ENCODE data around the gene AMACR.
"Not testable (repeated sequence)": the region's sequence is repeated elsewhere in the genome, so short reads cannot be mapped to it uniquely, and the experiment has no call there.

AMACR gene

GRCh38 chr5:34035756-34036155, 27.9 kb upstream of the AMACR start:
- no peak for DNase-seq

- no peak for DNase-seq
Measured at GRCh38 chr5:34034534-34035327, 26.9 kb upstream of the AMACR start.

- no peak for DNase-seq
Measured at GRCh38 chr5:34031966-34032365, 24.1 kb upstream of the AMACR start.

GRCh38 chr5:34031117-34031516, 23.3 kb upstream of the AMACR start:
- DNase-seq = no peak

GRCh38 chr5:34030585-34030984, 22.7 kb upstream of the AMACR start:
- DNase-seq = not testable (repeated sequence)

GRCh38 chr5:34030048-34030447, 22.2 kb upstream of the AMACR start:
- no peak for DNase-seq

GRCh38 chr5:34028349-34028748, 20.5 kb upstream of the AMACR start:
- DNase-seq = no peak

- no peak for DNase-seq
Measured at GRCh38 chr5:34026089-34026761, 18.4 kb upstream of the AMACR start.

- no peak for DNase-seq
Measured at GRCh38 chr5:34022121-34022705, 14.4 kb upstream of the AMACR start.

GRCh38 chr5:34021334-34021733, 13.5 kb upstream of the AMACR start:
- no peak for DNase-seq

GRCh38 chr5:34020726-34021125, 12.9 kb upstream of the AMACR start:
- no peak for DNase-seq

GRCh38 chr5:34017254-34017653, 9.4 kb upstream of the AMACR start:
- DNase-seq = no peak

- no peak for DNase-seq
Measured at GRCh38 chr5:34016750-34017149, 8.9 kb upstream of the AMACR start.

GRCh38 chr5:34016222-34016621, 8.4 kb upstream of the AMACR start:
- no peak for DNase-seq

- no peak for DNase-seq
Measured at GRCh38 chr5:34015120-34015822, 7.4 kb upstream of the AMACR start.

- DNase-seq = no peak
Measured at GRCh38 chr5:34014626-34015025, 6.8 kb upstream of the AMACR start.

- no peak for DNase-seq
Measured at GRCh38 chr5:34013547-34013946, 5.7 kb upstream of the AMACR start.

- DNase-seq = no peak
Measured at GRCh38 chr5:34012791-34013190, 4.9 kb upstream of the AMACR start.

GRCh38 chr5:34011536-34011935, 3.7 kb upstream of the AMACR start:
- no peak for DNase-seq

- DNase-seq = not testable (repeated sequence)
Measured at GRCh38 chr5:34010146-34010545, 2.3 kb upstream of the AMACR start.

GRCh38 chr5:34009610-34010009, 1.8 kb upstream of the AMACR start:
- DNase-seq = no peak

GRCh38 chr5:34008802-34009201, 952 bp upstream of the AMACR start:
- DNase-seq = no peak

- no peak for DNase-seq
Measured at GRCh38 chr5:34007201-34007620, 639 bp downstream of the AMACR start.

GRCh38 chr5:34005681-34006080, 2.2 kb downstream of the AMACR start:
- DNase-seq = no peak
